Ascending aorta (tissue), 2 donors: ENCODE data around the gene OSER1. TPM values are rescaled to one million over a fixed set of nuclear protein-coding genes. Genes with fewer than 3 reads are reported as not detected.

Experiments
- DNase-seq, 2 donors: peaks; one replicate each; pipeline ENCODE4 v3.0.0-alpha.2; 2019; ENCODE audit warnings: low spot score in 2 of 2
- H3K27ac ChIP-seq, 2 donors: fragments of 200-600 bp; sonication (generic); one replicate each; pipeline ENCODE4 v1.5.1; 2016 to 2017; ENCODE audit warnings: mild to moderate bottlenecking in 1 of 2
- H3K27me3 ChIP-seq: fragments of 200-600 bp; sonication (generic); one replicate; pipeline ENCODE4 v1.5.1; 2017
- H3K36me3 ChIP-seq, 2 donors: fragments of 200-600 bp; sonication (generic); one replicate each; pipeline ENCODE4 v1.5.1; 2016
- H3K4me1 ChIP-seq, 2 donors: fragments of 200-600 bp; sonication (generic); one replicate each; pipeline ENCODE4 v1.5.1; 2016 to 2017; ENCODE audit warnings: mild to moderate bottlenecking in 1 of 2
- H3K4me3 ChIP-seq, 2 donors: fragments of 200-600 bp; sonication (generic); one replicate each; pipeline ENCODE4 v1.5.1; 2016 to 2017; ENCODE audit warnings: mild to moderate bottlenecking in 1 of 2
- H3K9me3 ChIP-seq, 2 donors: fragments of 200-600 bp; sonication (generic); one replicate each; pipeline ENCODE4 v1.5.1; 2016
- CTCF ChIP-seq, 3 experiments: fragments of 200-600 bp in 2 of 3; fragments of 450-650 bp in 1 of 3; sonication (generic) in 2 of 3; IDR thresholded peaks; one replicate each; pipeline ENCODE4 v1.5.1; 2016 to 2019; ENCODE audit warnings: antibody characterized with exemption in 3 of 3, mild to moderate bottlenecking in 1 of 3, moderate library complexity in 1 of 3
- intact Hi-C: fragments of 100-400 bp; cut with DNase I; formaldehyde crosslinking; loops from one replicate; pipeline ENCODE4 v1.15.1; 2023
- total RNA-seq: library from RNA; depleted of rRNA; stranded (reverse); fragments of >200 nt; gene quantifications from one replicate; pipeline ENCODE4 v1.1.0, GENCODE V29; 2016

The OSER1 gene
- total RNA-seq, 1 donor from 2014 or later, result 9.2 TPM

- intact Hi-C loops, result loop anchor here (10.0 kb wide), 2 partner anchors 646 to 746 kb away; partner anchors contain the start of genes STK4 and TOMM34
- no peaks in the 10 kb centered on the region for H3K4me1 ChIP-seq
- DNase-seq, result no peak
- H3K4me3 ChIP-seq, result no peak overlapping the region
- no peak for TF ChIP-seq CTCF (IDR thresholded peaks at IDR 0.05)
- H3K36me3 ChIP-seq, result peaks cover 0 to 4% of the 10 kb centered on the region in 2 donors
- no peaks in the 10 kb centered on the region for H3K9me3 ChIP-seq
- H3K27ac ChIP-seq, result no peak overlapping the region
- H3K27me3 ChIP-seq, result no peaks in the 10 kb centered on the region
These were observed 7.9 kb upstream of the OSER1 start for GRCh38 chr20:44218446-44218845.

GRCh38 chr20:44217342-44218092 is 6.9 kb upstream of the OSER1 start:
- no peak overlapping the region for H3K4me3 ChIP-seq
- DNase-seq, result peak in 1 of 2 donors; percentile 71

GRCh38 chr20:44215125-44215524 is 4.6 kb upstream of the OSER1 start:
- intact Hi-C loops, result loop anchor here (1.0 to 10.0 kb wide), 3 partner anchors 96 to 750 kb away; partner anchors contain the start of genes FITM2, STK4 and TOMM34

More at GRCh38 chr20:44217342-44218092, 6.9 kb upstream of the OSER1 start:
- peak; percentile 62 to 67 (median 65) for TF ChIP-seq CTCF (IDR thresholded peaks at IDR 0.05)
- Histone ChIP-seq H3K27ac (no peak overlapping the region), H3K27me3 (no peaks in the 10 kb centered on the region), H3K36me3 (peaks cover 0 to 4% of the 10 kb centered on the region in 2 donors), H3K4me1 (peaks cover 0 to 7% of the 10 kb centered on the region in 2 donors), H3K9me3 (no peaks in the 10 kb centered on the region)
- intact Hi-C loops, result loop anchor here (10.0 kb wide), 2 partner anchors 647 to 747 kb away; partner anchors contain the start of genes STK4 and TOMM34

GRCh38 chr20:44212792-44213191 is 2.2 kb upstream of the OSER1 start:
- Histone ChIP-seq H3K27ac (no peak overlapping the region), H3K9me3 (no peaks in the 10 kb centered on the region), H3K27me3 (no peaks in the 10 kb centered on the region), H3K36me3 (peaks cover 0 to 4% of the 10 kb centered on the region in 2 donors), H3K4me3 (no peak overlapping the region), H3K4me1 (peaks cover 0 to 31% of the 10 kb centered on the region in 2 donors)
- intact Hi-C loops, result loop anchor here (5.0 to 10.0 kb wide), 7 partner anchors 265 to 755 kb away; partner anchors contain the start of genes SRSF6, STK4, TOMM34 and TTPAL
- no peak for DNase-seq
- TF ChIP-seq CTCF (IDR thresholded peaks at IDR 0.05), result no peak

More at GRCh38 chr20:44215125-44215524, 4.6 kb upstream of the OSER1 start:
- Histone ChIP-seq H3K36me3 (peaks cover 0 to 4% of the 10 kb centered on the region in 2 donors), H3K27ac (no peak overlapping the region), H3K9me3 (no peaks in the 10 kb centered on the region), H3K4me1 (peaks cover 0 to 14% of the 10 kb centered on the region in 2 donors), H3K4me3 (no peak overlapping the region), H3K27me3 (no peaks in the 10 kb centered on the region)
- TF ChIP-seq CTCF (IDR thresholded peaks at IDR 0.05), result peak; percentile 67 to 75 (median 67)
- DNase-seq, result peak in 1 of 2 donors; percentile 75

GRCh38 chr20:44211177-44212039 is 837 bp upstream of the OSER1 start:
- Histone ChIP-seq H3K36me3 (peaks cover 3 to 4% of the 10 kb centered on the region in 2 donors), H3K27ac (peak overlapping the region; percentile 91 to 94), H3K9me3 (no peaks in the 10 kb centered on the region), H3K4me3 (peak overlapping the region; percentile 55 to 78), H3K27me3 (no peaks in the 10 kb centered on the region), H3K4me1 (peaks cover 0 to 39% of the 10 kb centered on the region in 2 donors)
- TF ChIP-seq CTCF (IDR thresholded peaks at IDR 0.05), result no peak
- DNase-seq, result no peak
- intact Hi-C loops, result loop anchor here (1.0 to 10.0 kb wide), 11 partner anchors 25 to 1195 kb away; partner anchors contain the start of genes IFT52, JPH2, SERINC3 and SRSF6
